ENCODE results near the gene DYSF. TPM values are rescaled to one million over a fixed set of nuclear protein-coding genes. Genes with fewer than 3 reads are reported as not detected.

Gene DYSF
- total RNA-seq, 1 experiment from 2014 or later = 5.5 TPM

GRCh38 chr2:71702971-71703898, 249.9 kb downstream of the DYSF start:
- Histone ChIP-seq H2AFZ (ENCODE audit: low read length) (no peak overlapping the region), H3K4me2 (ENCODE audit: insufficient read depth, insufficient read length, low read length) (no peak overlapping the region), H3K27ac (ENCODE audit: insufficient read length, low read depth, low read length) (no peak overlapping the region), H3K27me3 (ENCODE audit: insufficient read depth, low read length) (no peaks in the 10 kb centered on the region), H3T11ph (ENCODE audit: low read length) (no peak overlapping the region), H3K4ac (ENCODE audit: low read depth, low read length) (no peak overlapping the region), H4K20me1 (ENCODE audit: control insufficient read depth, insufficient read depth, insufficient read length) (no peaks in the 10 kb centered on the region), H3K79me2 (ENCODE audit: insufficient read depth, low read length) (no peaks in the 10 kb centered on the region), H3K4me1 (ENCODE audit: insufficient read depth, low read length) (no peaks in the 10 kb centered on the region), H2BK20ac (ENCODE audit: low read depth, low read length, poor library complexity, severe bottlenecking) (no peak overlapping the region), H2BK5ac (ENCODE audit: insufficient read length, low read length) (no peak overlapping the region), H4K91ac (ENCODE audit: insufficient read length, low read depth, low read length) (no peak overlapping the region), H2BK120ac (ENCODE audit: low read depth, low read length, poor library complexity, severe bottlenecking) (no peak overlapping the region), H3K9ac (ENCODE audit: extremely low read depth, insufficient read length, low read length) (no peak overlapping the region), H3K9me3 (ENCODE audit: control insufficient read depth, low read depth, low read length) (no peaks in the 10 kb centered on the region), H4K5ac (ENCODE audit: insufficient read length, low read depth, low read length) (no peak overlapping the region), H3K79me1 (ENCODE audit: insufficient read depth, low read depth, low read length, poor library complexity, severe bottlenecking) (no peaks in the 10 kb centered on the region), H4K8ac (replicated peaks; ENCODE audit: insufficient read length, low read depth, low read length) (no peak overlapping the region), H3K18ac (ENCODE audit: insufficient read length, low read depth, low read length) (no peak overlapping the region), H3K23me2 (ENCODE audit: insufficient read length, low read depth, low read length, poor library complexity, severe bottlenecking) (peaks cover 6% of the 10 kb centered on the region), H2BK15ac (ENCODE audit: low read depth, low read length) (no peak overlapping the region), H3K56ac (ENCODE audit: insufficient read length, low read depth, low read length) (no peak overlapping the region), H3K14ac (ENCODE audit: insufficient read depth, low read length) (no peak overlapping the region), H3K23ac (ENCODE audit: insufficient read length, low read depth, low read length) (no peak overlapping the region), H2BK12ac (ENCODE audit: insufficient read length, low read depth, low read length) (no peak overlapping the region), H2AK5ac (ENCODE audit: insufficient read length, low read length) (no peak overlapping the region)
- WGBS (ENCODE audit: extremely low coverage, insufficient read length, low lambda C conversion rate) = no CpG with 5 or more reads among the region's 13 CpGs
- Mint-ChIP-seq H3K27ac (no peak overlapping the region; a peak in 2 of 7 replicates), H3K4me3 (no peak overlapping the region; a peak in 1 of 5 replicates), H3K9me3 (peaks cover 0 to under 1% of the 10 kb centered on the region in 2 experiments; a peak in 1 of 5 replicates), H3K36me3 (ENCODE audit: insufficient read depth in 1 of 3, low read depth in 3 of 3) (no peaks in the 10 kb centered on the region; a peak in 2 of 7 replicates), H3K27me3 (ENCODE audit: low read depth) (peaks cover 3% of the 10 kb centered on the region; the same call in 1 of the 2 replicates), H3K4me1 (peaks cover 5 to 14% of the 10 kb centered on the region in 2 experiments; a peak in 3 of 4 replicates)
- no peak for TF ChIP-seq CTCF (conservative IDR thresholded peaks at IDR 0.05)
- no peak for DNase-seq

Data from H9 (cell line).